ENCODE data around the gene DPY19L2.
"Not testable (repeated sequence)": the region's sequence is repeated elsewhere in the genome, so short reads cannot be mapped to it uniquely, and the experiment has no call there.

DPY19L2 gene

DNA sequence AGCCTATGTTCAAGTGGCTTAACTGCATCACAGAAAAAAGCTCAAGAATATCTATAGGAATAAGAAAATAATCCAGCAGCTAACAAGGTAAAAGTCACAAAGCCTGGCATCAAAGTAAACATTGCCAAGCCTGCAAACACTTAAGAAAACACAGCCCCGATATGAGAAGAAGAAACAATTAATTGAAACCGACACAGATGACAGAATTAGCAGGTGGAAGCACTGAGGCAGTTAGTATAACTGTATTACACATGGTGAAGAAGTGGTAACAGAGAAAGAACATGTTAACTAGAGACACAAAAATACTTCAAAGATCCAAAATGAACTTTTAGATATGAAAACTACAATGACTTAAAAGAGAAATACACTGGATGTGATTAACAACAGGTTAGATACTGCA, 57.0 kb downstream of the DPY19L2 start:
- not testable (repeated sequence) for H3K4me1 ChIP-seq (ENCODE audit: control insufficient read depth in 5 of 5, insufficient read depth in 5 of 5, low read length in 5 of 5); H3K9ac ChIP-seq (ENCODE audit: low read length in 5 of 5)

DNA sequence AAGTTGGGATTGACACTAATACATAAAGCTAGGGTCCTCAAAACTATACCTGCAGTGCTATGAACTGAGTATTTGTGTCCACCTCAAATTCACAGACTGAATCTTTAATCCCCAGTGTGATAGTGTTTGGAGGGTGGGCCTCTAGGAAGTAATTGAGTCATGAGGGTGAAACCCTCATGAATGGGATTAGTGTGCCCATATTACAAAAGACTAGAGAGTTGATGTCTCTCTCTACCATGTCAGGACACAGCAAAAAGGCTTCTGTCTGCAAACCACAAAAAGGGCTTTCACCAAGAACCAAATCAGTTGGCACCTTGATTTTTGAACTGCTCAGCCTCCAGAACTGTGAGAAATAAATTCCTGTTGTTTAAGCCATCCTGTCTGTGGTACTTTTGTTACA, 59.0 kb downstream of the DPY19L2 start:
- H3K9me3 ChIP-seq (ENCODE audit: control insufficient read depth in 5 of 5, low read length in 5 of 5); H3K27me3 ChIP-seq (ENCODE audit: control insufficient read depth in 5 of 5, insufficient read depth in 4 of 5, low read length in 5 of 5); H3K4me1 ChIP-seq (ENCODE audit: control insufficient read depth in 5 of 5, insufficient read depth in 5 of 5, low read length in 5 of 5); H3K9ac ChIP-seq (ENCODE audit: low read length in 5 of 5); H3K4me3 ChIP-seq (ENCODE audit: low read depth in 1 of 5, low read length in 5 of 5); H3K27ac ChIP-seq (ENCODE audit: low read depth, low read length); H3K36me3 ChIP-seq (ENCODE audit: control insufficient read depth in 5 of 5, insufficient read depth in 5 of 5, low read length in 5 of 5): not testable (repeated sequence)

More for the DNA sequence above, 57.0 kb downstream of the DPY19L2 start:
- not testable (repeated sequence) for H3K4me3 ChIP-seq (ENCODE audit: low read depth in 1 of 5, low read length in 5 of 5); H3K36me3 ChIP-seq (ENCODE audit: control insufficient read depth in 5 of 5, insufficient read depth in 5 of 5, low read length in 5 of 5); H3K27me3 ChIP-seq (ENCODE audit: control insufficient read depth in 5 of 5, insufficient read depth in 4 of 5, low read length in 5 of 5); H3K9me3 ChIP-seq (ENCODE audit: control insufficient read depth in 5 of 5, low read length in 5 of 5); H3K27ac ChIP-seq (ENCODE audit: low read depth, low read length)

DNA sequence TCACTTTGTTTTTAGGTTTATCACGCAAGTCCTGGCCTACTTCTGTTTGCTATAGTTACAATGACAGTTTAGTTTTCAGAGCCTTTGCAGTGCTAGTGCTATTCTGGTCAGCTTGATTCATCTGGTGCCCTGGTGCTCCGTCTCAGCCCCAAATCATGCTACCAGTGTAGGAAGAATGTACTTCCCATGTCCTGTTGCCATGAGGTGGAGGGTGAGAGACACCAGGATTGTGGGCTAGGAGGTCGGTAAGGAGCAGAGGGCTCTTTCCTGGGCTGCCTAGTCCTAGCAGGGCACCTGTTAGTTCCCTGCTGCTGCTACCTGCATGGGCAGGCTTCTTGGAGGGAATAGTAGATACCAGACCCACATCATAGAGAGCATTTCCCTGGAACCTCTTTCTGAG, 63.3 kb downstream of the DPY19L2 start:
- not testable (repeated sequence) for H3K9me3 ChIP-seq (ENCODE audit: control insufficient read depth in 5 of 5, low read length in 5 of 5); H3K27ac ChIP-seq (ENCODE audit: low read depth, low read length); H3K9ac ChIP-seq (ENCODE audit: low read length in 5 of 5); H3K36me3 ChIP-seq (ENCODE audit: control insufficient read depth in 5 of 5, insufficient read depth in 5 of 5, low read length in 5 of 5); H3K4me3 ChIP-seq (ENCODE audit: low read depth in 1 of 5, low read length in 5 of 5); H3K27me3 ChIP-seq (ENCODE audit: control insufficient read depth in 5 of 5, insufficient read depth in 4 of 5, low read length in 5 of 5); H3K4me1 ChIP-seq (ENCODE audit: control insufficient read depth in 5 of 5, insufficient read depth in 5 of 5, low read length in 5 of 5)

DNA sequence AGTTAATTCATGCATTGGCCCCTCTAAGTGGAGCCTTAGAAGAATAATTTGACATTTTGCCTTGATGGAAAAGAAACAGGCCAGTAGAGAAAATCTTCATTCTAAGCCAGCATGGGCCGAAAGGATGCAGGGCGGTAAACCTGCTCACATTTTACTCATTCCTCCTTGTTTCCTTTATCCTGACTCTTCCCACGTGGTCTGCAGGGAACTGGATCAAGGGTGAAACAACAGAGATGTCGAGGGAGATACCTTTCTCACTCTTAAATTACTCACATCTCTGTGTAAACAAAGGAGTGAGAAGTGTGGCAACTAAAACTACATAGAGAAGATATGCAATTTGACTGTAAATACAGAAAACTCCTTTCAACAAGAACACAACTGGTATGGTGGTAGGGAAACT, 73.5 kb downstream of the DPY19L2 start:
- not testable (repeated sequence) for H3K27ac ChIP-seq (ENCODE audit: low read depth, low read length); H3K27me3 ChIP-seq (ENCODE audit: control insufficient read depth in 5 of 5, insufficient read depth in 4 of 5, low read length in 5 of 5); H3K36me3 ChIP-seq (ENCODE audit: control insufficient read depth in 5 of 5, insufficient read depth in 5 of 5, low read length in 5 of 5); H3K9ac ChIP-seq (ENCODE audit: low read length in 5 of 5); H3K4me1 ChIP-seq (ENCODE audit: control insufficient read depth in 5 of 5, insufficient read depth in 5 of 5, low read length in 5 of 5); H3K9me3 ChIP-seq (ENCODE audit: control insufficient read depth in 5 of 5, low read length in 5 of 5); H3K4me3 ChIP-seq (ENCODE audit: low read depth in 1 of 5, low read length in 5 of 5)

DNA sequence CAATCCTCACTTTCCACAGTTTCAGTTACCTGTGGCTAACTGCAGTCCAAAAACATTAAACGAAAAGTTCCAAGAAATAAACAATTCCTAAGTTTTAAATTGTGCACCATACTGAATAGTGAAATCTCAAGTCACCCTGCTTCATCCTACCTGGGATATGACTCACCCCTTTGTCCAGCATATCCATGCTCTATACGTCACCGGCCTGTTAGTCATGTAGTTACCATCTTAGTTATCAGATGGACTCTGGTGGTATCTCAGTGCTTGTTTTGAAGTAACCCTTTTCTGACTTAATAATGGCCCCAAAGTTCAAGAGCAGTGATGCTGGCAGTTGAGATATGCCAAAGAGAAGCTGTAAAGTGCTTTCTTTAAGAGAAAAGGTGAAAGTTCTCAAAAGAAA, 83.9 kb downstream of the DPY19L2 start:
- not testable (repeated sequence) for H3K27ac ChIP-seq (ENCODE audit: low read depth, low read length); H3K27me3 ChIP-seq (ENCODE audit: control insufficient read depth in 5 of 5, insufficient read depth in 4 of 5, low read length in 5 of 5); H3K9me3 ChIP-seq (ENCODE audit: control insufficient read depth in 5 of 5, low read length in 5 of 5); H3K4me3 ChIP-seq (ENCODE audit: low read depth in 1 of 5, low read length in 5 of 5); H3K9ac ChIP-seq (ENCODE audit: low read length in 5 of 5); H3K4me1 ChIP-seq (ENCODE audit: control insufficient read depth in 5 of 5, insufficient read depth in 5 of 5, low read length in 5 of 5); H3K36me3 ChIP-seq (ENCODE audit: control insufficient read depth in 5 of 5, insufficient read depth in 5 of 5, low read length in 5 of 5)

DNA sequence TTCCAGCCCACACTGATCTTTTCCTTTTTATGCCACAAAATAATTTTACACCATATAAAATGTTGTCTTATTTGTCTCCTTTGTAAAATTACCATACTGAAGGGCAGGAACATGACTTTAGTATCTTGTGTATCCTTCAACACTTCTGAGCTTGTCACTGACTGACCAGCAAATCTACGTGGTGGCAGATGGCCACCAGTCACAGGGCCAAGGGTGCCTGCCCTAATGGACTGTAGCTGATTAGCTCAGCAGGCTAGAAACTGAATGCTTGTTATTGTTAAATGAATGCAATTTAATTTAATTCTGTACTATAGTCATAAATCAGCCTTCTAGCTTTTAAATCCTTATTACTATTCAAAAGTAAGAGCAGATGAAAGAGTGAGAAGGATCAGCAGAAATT, 85.0 kb downstream of the DPY19L2 start:
- not testable (repeated sequence) for H3K27ac ChIP-seq (ENCODE audit: low read depth, low read length); H3K9ac ChIP-seq (ENCODE audit: low read length in 5 of 5); H3K9me3 ChIP-seq (ENCODE audit: control insufficient read depth in 5 of 5, low read length in 5 of 5); H3K36me3 ChIP-seq (ENCODE audit: control insufficient read depth in 5 of 5, insufficient read depth in 5 of 5, low read length in 5 of 5); H3K27me3 ChIP-seq (ENCODE audit: control insufficient read depth in 5 of 5, insufficient read depth in 4 of 5, low read length in 5 of 5); H3K4me1 ChIP-seq (ENCODE audit: control insufficient read depth in 5 of 5, insufficient read depth in 5 of 5, low read length in 5 of 5); H3K4me3 ChIP-seq (ENCODE audit: low read depth in 1 of 5, low read length in 5 of 5)

DNA sequence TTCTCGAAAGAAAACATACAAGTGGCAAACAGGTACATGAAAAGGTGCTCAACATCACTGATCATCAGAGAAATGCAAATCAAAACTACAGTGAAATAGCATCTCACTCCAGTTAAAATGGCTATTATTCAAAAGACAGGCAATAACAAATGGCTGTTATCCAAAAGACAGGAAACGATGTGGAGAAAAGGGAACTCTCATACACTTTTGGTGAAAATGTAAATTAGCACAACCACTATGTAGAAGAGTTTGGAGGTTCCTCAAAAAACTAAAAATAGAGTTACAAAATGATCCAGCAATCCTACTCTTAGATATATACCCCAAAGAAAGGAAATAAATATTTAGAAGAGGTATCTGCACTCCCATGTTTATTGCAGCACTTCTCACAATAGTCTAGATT, 90.7 kb downstream of the DPY19L2 start:
- H3K27ac ChIP-seq (ENCODE audit: low read depth, low read length); H3K4me1 ChIP-seq (ENCODE audit: control insufficient read depth in 5 of 5, insufficient read depth in 5 of 5, low read length in 5 of 5); H3K4me3 ChIP-seq (ENCODE audit: low read depth in 1 of 5, low read length in 5 of 5); H3K9me3 ChIP-seq (ENCODE audit: control insufficient read depth in 5 of 5, low read length in 5 of 5); H3K36me3 ChIP-seq (ENCODE audit: control insufficient read depth in 5 of 5, insufficient read depth in 5 of 5, low read length in 5 of 5); H3K9ac ChIP-seq (ENCODE audit: low read length in 5 of 5); H3K27me3 ChIP-seq (ENCODE audit: control insufficient read depth in 5 of 5, insufficient read depth in 4 of 5, low read length in 5 of 5): not testable (repeated sequence)

DNA sequence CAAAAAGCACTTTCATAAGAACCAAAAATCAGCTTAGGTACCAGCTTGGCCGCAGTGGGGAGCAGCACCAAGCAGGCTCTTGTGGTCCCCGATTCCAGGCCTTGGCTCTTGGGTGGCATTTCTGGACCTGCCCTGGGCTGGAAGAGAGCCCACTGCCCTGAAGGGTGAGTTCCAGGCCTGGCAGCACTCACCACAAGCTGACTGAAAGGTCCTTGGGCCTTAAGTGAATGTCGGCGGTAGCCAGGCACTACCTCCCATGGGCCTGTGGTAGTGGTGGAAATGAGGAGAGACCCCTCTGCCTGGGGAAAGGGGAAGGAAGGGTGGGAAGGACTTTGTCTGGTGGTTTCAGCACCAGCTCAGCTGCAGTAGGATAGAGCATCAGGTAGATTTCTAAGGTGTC, 96.3 kb downstream of the DPY19L2 start:
- H3K4me3 ChIP-seq (ENCODE audit: low read depth in 1 of 5, low read length in 5 of 5); H3K36me3 ChIP-seq (ENCODE audit: control insufficient read depth in 5 of 5, insufficient read depth in 5 of 5, low read length in 5 of 5); H3K9ac ChIP-seq (ENCODE audit: low read length in 5 of 5); H3K27me3 ChIP-seq (ENCODE audit: control insufficient read depth in 5 of 5, insufficient read depth in 4 of 5, low read length in 5 of 5); H3K9me3 ChIP-seq (ENCODE audit: control insufficient read depth in 5 of 5, low read length in 5 of 5); H3K4me1 ChIP-seq (ENCODE audit: control insufficient read depth in 5 of 5, insufficient read depth in 5 of 5, low read length in 5 of 5); H3K27ac ChIP-seq (ENCODE audit: low read depth, low read length): not testable (repeated sequence)

DNA sequence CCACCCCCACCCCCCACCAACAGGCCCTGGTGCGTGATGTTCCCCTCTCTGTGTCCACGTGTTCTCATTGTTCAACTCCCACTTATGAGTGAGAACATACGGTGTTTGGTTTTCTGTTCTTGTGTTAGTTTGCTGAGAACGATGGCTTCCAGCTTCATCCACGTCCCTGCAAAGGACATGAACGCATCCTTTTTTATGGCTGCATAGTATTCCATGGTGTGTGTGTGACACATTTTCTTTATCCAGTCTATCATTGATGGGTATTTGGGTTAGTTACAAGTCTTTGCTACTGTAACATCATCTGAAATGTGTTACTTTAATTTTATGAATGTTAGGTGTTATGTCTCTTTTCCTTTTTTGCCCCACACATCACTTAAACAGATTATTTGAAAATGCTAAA, 109.8 kb downstream of the DPY19L2 start:
- H3K27ac ChIP-seq (ENCODE audit: low read depth, low read length); H3K36me3 ChIP-seq (ENCODE audit: control insufficient read depth in 5 of 5, insufficient read depth in 5 of 5, low read length in 5 of 5); H3K4me3 ChIP-seq (ENCODE audit: low read depth in 1 of 5, low read length in 5 of 5); H3K27me3 ChIP-seq (ENCODE audit: control insufficient read depth in 5 of 5, insufficient read depth in 4 of 5, low read length in 5 of 5); H3K9ac ChIP-seq (ENCODE audit: low read length in 5 of 5); H3K4me1 ChIP-seq (ENCODE audit: control insufficient read depth in 5 of 5, insufficient read depth in 5 of 5, low read length in 5 of 5); H3K9me3 ChIP-seq (ENCODE audit: control insufficient read depth in 5 of 5, low read length in 5 of 5): not testable (repeated sequence)

DNA sequence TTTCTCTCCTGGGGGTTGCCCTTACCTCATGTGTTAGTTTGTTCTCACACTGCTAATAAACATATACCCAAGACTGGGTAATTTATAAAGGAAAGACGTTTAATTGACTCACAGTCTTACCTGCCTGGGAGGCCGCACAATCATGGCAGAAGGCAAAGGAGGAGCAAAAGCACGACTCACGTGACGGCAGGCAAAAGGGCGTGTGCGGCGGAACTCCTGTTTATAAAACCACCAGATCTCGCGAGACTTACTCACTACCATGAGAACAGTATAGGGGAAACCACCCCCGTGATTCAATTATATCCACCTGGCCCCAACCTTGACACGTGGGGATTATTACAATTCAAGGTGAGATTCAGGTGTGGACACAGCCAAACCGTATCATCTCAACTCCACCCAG, 116.9 kb downstream of the DPY19L2 start:
- H3K9me3 ChIP-seq (ENCODE audit: control insufficient read depth in 5 of 5, low read length in 5 of 5); H3K36me3 ChIP-seq (ENCODE audit: control insufficient read depth in 5 of 5, insufficient read depth in 5 of 5, low read length in 5 of 5); H3K9ac ChIP-seq (ENCODE audit: low read length in 5 of 5); H3K27me3 ChIP-seq (ENCODE audit: control insufficient read depth in 5 of 5, insufficient read depth in 4 of 5, low read length in 5 of 5); H3K4me3 ChIP-seq (ENCODE audit: low read depth in 1 of 5, low read length in 5 of 5); H3K4me1 ChIP-seq (ENCODE audit: control insufficient read depth in 5 of 5, insufficient read depth in 5 of 5, low read length in 5 of 5); H3K27ac ChIP-seq (ENCODE audit: low read depth, low read length): not testable (repeated sequence)

DNA sequence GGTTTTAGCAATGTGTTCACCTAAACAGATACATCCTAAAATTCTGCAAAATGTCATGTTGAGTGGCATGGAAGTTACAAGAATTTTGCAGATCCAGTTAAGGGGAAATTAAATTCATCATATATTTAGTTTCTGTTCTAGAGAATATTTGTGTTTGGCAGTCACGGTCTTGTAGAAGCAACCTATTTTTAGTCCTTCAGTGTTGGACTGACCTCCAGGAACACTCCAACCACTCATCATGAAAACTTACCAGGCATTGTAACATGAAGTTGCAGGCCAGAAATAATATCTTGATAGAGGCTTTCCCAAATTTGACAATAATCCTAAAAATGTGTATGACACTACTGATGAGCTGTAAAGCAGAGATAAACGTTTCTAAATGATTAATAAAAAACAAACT, 119.3 kb downstream of the DPY19L2 start:
- not testable (repeated sequence) for H3K9me3 ChIP-seq (ENCODE audit: control insufficient read depth in 5 of 5, low read length in 5 of 5); H3K4me1 ChIP-seq (ENCODE audit: control insufficient read depth in 5 of 5, insufficient read depth in 5 of 5, low read length in 5 of 5); H3K27ac ChIP-seq (ENCODE audit: low read depth, low read length); H3K4me3 ChIP-seq (ENCODE audit: low read depth in 1 of 5, low read length in 5 of 5); H3K9ac ChIP-seq (ENCODE audit: low read length in 5 of 5); H3K27me3 ChIP-seq (ENCODE audit: control insufficient read depth in 5 of 5, insufficient read depth in 4 of 5, low read length in 5 of 5); H3K36me3 ChIP-seq (ENCODE audit: control insufficient read depth in 5 of 5, insufficient read depth in 5 of 5, low read length in 5 of 5)

Measured in subcutaneous abdominal adipose tissue (tissue), 5 donors.